SW480 (cell line): ENCODE data around the gene SRRM2.
A peak's percentile ranks its signal among the peaks of the same experiment; 100 is the strongest.

Source experiments
- DNase-seq: peaks from one replicate; pipeline ENCODE4 v3.0.0-alpha.2; 2016; ENCODE audit warnings: low spot score

The SRRM2 gene

DNA sequence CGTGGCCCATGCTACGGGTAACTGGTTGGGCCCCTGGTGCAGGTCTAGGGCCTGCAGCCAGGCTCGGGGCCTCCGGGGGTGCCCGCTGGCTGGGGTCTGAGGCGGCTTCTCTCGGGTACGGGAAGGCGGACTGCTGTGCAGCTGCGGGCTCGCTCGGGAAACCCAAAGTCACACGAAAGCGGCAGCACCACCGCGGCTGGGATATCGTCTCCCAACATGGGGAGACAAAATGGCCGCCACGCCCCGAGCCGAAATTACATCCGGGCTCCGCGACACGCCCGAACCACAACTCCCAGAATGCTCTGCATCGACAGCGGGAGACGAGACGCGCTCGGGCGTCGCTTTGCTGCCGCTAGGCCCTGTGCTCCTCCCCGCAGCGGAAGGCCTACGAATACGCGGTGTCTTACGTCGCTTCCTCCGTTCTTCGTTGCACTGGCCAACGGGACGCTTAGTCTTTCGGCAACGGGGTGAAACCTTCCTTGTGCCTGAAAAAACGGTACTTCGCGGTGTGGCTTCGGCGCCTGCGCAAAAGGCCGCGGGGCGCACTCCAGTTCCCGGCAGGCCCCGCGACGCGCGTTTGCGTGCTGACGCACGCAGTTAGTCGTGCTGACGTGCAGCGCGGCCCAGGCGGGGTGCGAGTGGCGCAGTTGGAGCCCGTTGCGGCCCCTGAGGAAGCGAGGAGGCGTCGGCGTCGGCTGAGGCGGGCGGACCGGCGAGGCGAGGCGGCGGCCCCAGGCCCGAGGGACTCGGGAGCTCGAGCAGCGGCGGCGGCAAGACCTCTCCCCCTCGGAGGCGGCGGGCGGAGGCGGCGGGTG, at the start of gene SRRM2:
TSS of gene SRRM2 (plus strand) at position 604 of the 815 bp plus-strand sequence. CDS start 3,727 bp downstream, outside the sequence.
- peak; percentile 92 for DNase-seq

DNA sequence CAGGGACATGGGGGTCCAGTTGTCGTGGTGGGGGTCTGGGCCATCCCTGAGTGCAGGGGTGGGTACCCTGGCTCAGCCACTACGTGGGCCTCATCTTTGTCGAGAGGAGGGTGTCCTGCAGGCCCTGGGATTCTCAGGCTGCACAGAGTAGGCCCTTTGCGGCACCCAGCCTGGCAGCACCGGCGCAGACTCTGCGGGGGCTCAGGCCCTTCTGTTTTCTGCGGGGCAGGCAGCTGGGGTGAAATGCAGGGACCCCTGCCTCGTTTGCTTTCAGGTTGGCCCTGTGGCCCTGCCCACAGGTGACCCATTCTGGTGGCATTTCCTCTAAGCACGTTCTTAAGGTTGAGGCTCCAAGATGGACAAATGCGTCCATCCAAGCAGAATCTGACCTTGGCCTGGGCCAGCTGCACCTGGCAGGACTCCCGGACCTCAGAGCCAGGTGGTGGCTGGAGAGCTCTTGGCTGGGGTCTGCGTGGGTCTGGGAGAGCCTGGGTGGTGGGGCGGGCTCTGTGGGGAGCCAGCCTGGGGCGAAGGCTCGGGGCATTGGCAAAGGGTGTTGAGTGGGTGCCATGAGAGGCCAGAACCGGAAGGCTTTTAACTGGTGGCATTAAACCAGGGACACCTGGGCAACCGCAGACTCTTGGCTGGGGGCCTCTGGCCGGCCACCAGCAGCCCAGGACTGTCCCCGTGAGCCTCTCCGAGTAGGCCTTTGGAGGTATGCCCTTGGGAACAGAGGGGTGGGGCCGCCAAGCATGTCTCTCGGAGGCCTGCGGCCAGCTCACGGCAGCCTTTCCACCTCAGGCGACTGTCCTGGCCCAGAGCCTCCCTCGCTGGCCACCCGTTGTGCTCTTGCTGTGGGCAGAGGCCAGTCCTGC, 49.3 kb upstream of the SRRM2 start:
- no peak for DNase-seq

DNA sequence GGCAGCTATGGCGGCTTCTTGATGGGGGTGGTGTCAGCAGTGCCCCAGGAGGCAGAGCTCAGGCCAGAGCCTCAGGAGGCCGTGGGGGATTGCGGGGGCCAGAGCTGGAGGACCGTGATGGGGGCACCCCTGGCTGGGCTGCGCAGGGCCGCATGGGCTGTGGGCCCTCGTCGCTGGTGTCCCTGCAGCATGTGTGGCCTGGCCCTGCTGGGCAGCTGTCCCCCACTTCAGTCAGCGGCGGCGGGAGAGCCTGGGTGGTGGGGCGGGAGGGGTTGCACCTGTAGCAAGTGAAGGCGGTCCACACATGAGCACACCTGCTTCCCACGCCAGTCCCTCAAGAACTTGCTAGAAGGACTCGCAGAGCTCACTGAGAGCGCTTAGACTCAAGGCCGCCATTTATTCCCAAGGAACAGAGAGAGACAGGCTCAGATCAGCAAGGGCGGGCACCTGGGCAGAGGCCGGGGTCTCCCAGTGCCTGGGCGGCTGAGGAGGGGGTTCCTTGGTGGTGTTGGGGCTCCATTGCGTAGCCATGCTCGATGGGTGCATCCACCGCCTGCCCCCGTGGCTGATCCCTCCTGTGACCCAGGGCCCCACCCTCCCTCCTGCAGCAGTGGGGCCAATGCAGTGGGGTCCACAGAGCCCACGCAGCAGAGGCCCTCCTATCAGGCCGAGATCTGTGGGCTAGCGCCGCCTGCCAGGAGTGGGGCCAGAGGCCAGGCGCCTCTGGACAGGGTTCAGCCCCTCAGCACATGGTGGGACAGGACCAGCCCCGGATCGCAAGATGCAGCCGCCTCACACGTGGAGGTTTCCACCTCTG, 48.1 kb upstream of the SRRM2 start:
- no peak for DNase-seq

DNA sequence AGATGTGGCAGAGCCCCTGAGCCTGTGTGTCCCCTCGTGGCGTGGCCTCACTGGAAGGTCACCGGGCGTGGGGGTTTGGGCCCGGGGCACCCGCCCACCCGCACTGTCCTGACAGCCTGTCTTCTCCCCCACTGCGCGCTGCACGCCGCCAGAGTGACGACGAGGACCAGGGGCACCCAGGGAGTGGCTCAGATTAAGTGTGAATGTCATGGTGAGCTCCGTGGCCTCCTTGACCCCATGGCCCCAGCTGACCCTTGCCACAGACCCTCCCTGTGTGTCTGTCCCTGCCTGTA, 47.5 kb upstream of the SRRM2 start:
- DNase-seq: no peak

DNA sequence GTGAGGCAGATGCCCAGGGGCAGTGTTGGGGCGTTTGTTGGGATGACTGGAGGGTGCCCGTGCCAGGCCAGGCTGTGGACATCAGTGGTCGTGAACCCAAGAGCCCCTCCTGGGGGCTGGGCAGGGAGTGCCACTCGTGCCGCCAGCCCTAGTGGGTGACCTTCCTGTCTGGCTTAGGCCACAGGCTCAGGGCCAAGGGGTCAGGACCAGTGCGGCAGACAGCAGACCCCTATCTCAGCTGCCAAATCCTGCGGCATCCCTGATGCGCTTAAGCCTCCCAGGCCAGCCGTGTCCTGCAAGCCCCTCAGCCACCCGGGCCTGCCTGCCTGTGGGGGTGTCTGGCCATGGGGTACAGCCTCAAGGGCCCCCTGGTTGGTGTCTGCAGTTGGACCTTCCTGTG, 47.1 kb upstream of the SRRM2 start:
- DNase-seq: no peak

DNA sequence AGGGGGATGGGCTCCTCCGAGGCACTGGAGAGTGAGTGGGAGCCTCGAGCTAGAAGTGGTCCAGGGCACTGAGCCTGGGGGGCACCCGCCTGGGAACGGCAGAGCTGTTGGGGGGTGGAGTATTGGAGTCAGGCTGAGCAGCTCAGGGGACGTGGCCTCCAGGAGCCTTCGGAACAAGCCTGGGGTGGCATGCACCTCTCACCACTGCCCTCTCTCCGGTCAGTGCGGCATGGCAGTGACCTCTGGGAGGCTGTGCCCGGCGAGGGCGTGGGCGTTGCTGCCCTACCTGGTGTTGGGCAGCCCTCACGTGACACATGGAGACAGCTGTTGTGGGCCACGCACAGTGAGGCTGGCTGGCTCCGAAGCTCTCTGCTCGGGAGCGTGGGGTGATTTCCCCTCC, 46.4 kb upstream of the SRRM2 start:
- no peak for DNase-seq

DNA sequence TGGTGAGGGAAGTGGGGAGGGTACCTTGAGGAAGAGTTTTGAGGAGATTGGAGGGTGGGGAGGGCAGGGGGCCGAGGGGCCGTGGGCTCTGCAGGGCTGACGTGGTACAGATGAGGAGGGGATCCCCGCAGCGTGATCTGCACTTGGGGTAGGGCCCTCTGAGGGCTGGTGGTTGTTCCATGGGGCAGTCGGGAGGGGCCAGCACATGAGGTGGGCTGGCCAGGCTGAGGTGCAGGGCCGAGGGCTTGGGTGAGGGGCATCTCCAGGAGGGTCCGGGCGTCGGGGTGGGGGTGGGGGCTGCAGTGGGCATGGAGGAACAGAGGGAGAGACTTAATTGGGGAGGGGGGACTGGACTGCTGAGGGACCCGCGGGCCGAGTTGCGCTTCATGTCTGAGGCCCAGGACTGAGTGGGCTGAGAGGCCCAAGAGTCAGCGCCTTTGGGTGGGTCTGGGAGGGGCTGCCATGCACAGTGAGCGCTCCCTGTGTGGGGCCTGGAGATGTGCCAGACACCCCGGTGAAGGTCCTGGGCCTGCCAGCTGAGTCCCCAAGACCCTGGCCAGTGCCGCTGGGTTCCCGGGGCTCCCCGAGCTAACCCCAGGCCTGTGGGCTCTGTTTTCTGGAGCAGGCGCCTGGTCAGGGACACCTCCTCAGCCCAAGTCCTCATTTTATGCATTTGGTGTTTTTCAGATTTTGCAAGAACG, 45.7 kb upstream of the SRRM2 start:
- DNase-seq: no peak

DNA sequence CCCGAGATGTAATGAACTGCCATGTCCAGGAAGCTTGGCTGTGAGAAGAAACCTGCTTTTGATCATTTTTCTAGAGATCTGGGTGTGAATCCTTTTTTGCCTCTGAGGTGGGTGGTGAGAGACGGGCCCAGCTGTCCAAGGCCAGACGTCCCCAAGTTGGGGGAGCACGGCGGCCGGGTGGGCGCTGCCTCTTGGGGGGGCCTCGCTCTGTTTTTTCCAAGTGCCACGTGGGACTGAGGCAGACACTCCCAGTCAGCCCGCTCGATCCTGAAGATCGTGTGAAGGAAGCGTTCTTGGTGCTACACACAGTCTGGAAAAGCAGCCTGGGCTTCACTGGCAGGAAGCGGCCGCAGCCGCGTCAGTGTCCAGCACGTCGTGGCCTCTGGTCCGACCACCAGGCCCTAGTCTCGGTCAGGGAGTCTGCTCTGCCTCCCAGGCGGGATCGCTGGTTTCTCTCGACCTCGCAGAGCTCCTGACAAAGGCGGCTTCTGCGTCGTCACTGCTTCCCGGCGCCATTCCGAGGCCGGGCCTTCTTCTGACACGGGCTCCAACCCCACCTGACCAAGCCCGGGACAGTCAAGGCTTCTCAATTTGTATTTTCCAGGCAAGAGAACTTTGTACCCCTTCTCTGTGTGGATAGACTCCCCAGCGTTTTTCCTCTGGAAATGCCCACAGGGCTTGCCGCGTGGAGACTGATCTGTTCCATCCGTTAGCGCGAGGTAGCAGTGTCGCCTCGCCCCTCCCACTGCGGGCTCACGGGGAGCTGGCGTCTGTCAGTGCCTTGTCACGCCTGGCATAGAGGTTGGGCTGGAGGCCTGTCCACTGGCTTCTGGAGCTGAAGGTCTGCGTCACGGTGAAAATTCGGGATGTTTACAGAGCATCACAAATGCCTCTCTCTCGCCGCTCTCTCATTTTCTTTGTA, 44.8 kb upstream of the SRRM2 start:
- DNase-seq: no peak

DNA sequence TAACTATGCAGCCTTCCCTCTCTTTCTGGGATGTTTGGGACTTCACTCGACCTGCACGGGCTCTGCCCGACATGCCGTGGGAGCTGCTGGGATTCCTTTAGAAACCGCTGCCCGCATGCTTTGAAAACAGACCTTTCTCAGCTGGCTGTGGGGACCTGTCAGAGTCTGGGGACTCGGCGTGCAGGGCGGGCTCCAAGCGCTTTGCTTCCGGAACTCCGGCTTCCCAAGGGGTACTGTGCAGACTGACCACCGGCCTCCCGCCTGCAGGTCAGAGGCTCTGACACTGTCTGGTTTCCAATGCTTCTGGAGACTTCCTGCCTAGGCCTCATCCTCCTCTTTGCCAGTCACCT, 44.2 kb upstream of the SRRM2 start:
- no peak for DNase-seq

DNA sequence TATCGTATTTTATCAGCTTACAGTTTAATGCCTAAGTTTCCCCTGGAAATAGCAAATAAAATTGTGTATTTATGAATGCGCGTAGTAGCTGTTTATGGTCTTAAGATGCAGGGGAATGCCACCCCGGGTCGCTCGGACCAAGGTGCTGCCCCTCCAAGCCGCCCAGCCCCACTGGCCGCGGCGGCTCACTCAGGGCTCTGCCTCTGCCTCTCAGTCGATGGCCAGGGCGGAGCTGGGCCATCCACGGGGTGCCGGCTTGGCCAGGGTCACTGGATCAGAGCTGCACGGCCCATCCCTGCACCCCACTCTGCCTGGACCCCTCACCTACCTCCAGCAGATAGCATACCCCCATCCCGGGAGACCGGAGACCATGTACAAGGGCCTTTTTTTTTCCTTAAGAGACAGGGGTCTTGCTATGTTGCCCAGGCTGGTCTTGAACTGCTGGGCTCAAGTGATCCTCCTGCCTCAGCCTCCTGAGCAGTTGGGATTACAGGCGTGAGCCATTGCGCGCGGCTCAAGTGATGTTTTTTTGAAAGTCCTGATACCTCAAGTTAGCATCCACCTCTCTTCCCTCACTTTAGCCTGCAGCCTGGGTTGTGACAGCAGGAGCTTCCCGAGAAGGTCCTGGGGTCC, 43.4 kb upstream of the SRRM2 start:
- DNase-seq: no peak

DNA sequence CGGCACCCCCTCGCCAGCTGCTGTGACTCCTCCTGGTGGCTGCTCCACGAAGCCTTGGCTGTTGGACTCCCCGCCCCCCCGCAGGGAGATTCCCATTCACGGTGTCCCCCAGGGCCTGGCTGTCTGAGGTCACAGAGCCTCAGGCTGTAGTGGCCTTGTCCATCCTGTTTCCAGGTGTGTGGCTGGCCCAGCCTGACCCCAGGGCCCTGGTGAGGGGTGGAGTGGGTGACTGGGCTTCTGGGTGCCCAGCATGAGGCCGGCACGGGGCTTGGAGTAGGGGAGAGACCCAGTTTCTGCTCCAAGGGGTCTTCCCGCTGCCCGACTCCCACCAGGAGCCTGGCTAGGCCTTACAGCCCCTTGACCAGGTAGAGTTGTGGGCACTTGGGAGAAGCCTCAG, 42.9 kb upstream of the SRRM2 start:
- DNase-seq: no peak

DNA sequence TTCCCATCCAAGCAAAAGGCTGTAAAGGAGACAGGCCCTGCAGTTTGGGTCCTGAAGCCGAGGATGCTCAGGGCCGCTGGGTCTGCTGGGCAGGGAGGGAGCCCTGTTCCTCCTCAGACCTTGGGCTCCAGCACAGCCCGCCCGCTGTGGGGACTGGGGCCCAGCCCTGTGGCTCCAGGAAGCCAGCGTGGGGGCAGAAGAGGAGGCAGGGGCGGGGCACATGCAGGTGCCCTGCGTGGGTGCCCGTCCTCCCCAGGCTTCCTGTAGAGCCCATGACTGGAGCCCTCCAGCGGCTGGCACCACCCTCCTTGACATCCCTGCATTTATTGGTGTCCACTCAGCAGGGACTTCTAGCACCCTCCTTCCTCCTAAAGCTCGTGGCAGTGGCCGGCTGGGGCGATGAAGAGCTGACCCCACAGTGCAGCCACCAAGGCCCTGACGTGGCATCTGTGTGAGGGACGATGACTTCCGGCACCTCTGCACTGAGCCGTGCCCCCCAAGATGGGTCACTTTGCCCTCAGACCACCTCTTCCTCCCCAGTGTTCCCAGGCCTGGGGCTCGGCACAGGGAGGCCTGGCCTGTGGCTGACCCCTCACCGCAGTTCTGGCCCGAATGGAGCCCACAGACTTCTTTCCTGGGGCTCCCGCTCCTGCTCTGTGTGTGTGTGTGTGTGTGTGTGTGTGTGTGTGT, 42.3 kb upstream of the SRRM2 start:
- DNase-seq: no peak

DNA sequence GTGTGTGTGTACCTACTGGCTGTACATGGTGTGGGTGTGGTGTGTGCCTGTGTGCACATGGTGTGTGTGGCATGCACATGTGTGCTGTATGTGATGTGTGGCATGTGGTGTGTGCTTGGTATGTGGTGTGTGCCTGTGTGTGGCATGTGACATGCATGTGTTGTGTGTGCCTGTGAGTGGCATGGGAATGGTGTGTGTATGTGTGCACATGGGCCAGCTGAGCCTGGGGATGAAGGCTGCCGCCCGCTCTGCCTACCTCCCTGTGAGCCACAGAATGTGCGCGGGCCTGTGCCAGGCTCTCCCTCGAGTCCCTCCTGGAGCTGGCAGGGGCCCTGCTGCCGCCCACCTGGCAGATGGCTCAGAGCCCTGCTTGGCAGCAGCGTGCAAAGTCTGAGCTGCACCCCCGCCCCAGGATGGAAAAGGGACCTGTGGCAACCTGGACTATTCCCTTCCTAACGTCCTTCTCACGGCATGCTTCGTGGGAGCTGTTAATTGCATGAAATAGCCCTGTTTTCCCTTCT, 41.7 kb upstream of the SRRM2 start:
- DNase-seq: no peak

DNA sequence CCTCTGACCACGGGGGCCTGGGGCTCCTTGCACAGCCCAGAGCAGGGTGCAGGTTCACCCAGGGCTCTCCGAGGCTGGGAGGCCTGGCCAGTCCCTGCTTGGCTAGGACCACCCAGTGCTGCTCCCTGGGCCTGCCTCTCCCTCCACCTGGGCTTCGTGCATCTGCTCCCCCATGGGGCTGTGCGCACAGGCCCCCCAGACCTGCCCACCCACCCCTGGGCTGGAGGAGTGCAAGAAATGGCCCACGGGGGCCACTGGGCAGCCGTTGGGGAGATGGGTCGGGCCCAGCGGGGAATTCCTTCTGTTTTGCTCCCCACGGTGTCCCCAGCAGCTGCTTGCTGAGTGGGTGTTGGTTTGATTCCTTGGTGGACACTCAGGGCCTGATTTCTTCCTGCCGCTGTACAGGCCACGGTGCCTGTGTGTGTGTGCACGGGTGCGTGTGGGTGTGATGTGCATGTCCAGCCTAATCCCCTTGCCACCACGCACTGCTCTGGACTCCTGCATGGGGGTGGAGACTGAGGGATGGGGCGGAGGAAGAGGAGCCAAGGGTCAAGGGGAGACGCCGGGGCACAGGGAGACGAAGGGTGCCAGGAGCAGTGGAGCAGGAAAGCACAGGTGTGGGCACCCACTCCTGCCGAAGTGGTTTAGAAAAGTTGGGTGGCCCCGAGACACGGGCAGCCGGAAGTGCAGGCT, 40.9 kb upstream of the SRRM2 start:
- DNase-seq: no peak

DNA sequence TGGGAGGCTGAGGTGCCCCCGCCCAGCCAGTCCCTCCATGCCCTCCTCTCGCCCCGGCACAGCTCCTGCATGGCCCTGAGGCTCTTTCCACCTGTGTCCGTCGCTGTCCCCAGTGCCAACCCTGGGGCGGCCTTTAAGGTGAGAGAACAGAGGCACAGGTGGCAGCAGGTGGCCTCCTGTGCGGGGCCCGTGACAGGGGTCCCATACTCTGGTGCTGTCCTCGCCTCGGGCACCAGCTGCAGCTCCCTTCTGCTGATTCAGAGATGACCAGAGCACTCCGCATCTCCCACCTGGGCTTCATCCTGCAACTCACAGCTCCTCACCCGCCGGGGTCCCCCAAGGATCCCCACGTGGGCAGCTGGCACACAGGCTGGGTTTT, 40.4 kb upstream of the SRRM2 start:
- no peak for DNase-seq

DNA sequence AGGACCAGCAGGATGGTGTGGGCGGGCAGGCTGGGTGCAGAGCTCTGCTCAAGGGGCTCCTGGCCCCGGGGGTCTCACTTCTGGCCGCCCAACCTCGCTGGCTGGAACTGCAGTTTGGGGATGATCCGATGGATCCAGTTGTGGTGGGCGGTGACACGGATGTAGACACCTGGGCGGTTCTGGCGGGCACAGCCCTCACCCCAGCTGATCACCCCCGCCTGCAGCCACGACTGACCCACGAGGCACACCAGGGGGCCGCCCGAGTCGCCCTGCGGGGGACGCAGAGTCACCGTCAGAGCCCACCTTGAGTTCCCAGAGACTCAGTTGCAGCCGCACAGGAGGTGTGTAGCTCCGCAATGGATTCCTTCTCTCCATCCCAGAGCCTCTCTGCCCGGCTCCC, 39.9 kb upstream of the SRRM2 start:
- DNase-seq: no peak

DNA sequence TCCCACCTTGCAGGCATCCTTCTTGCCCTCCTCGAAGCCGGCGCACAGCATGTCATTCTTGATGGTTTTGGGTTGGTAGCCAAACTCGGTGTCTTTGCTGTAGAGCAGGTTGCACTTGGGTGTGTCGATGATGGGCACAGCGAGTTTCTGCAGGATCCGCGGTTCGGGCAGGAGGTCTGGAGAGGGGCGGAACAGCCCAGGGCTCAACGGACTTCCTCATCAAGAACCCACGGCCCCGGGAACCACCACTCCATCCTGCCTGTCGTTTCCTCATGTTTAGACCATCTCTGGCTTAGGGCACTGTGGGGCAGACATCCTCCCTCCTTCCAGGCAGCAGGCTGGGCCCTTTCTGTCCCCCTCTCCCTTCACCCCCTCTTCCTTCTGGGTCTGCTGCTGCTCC, 38.9 kb upstream of the SRRM2 start:
- DNase-seq: no peak

DNA sequence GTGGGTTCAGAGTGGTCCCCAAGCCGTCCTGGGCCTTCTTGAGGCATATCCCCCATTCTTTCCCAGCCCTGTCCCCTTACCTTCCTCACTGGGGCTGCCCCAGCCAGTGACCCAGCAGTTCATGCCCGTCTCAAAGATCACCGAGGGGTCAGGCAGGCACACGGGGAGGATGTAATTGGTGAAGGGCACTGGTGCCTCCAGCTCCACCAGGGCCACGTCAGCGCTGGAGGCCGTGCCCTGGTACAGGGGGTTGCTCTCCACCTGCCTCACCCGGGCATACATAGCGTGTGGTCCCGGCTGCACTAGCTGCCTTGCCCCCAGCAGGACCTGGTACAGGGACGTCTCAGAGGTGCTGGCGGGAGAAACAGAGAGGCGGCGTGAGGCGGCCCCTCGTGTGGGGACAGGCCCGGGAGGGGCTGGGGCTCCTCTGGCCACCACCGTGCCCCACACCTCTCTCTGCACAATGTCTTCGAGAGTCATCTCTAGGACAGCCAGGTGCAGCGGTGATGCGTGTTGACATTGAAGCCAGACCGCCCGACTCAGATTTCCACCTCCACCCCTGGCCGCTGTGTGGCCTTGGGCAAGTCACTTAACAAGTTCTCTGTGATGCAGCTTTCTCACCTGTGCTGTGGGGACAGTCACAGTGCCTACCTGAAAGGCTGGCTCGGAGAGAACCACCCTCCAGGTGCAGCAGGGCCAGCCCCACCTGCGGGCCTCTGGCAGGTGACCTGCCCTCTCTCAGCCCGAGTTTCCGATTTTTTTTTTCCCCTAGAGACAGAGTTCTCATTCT, 38.3 kb upstream of the SRRM2 start:
- no peak for DNase-seq
